Heart left ventricle (tissue), 16 donors: ENCODE data around the gene HTT. TPM values are rescaled to one million over a fixed set of nuclear protein-coding genes. Genes with fewer than 3 reads are reported as not detected.
"Not testable (repeated sequence)": the region's sequence is repeated elsewhere in the genome, so short reads cannot be mapped to it uniquely, and the experiment has no call there.

Experiments used
- ATAC-seq, 4 donors: fragments of 200-7000 bp; cut with Tn5 transposase; one replicate each; pipeline ENCODE4 v1.9.1; 2020 to 2022; ENCODE audit warnings: moderate library complexity in 4 of 4, mild to moderate bottlenecking in 3 of 4, moderate number of reproducible peaks in 1 of 4
- DNase-seq, 5 donors: peaks; one replicate each; pipeline ENCODE4 v3.0.0-alpha.2; 2020
- H3K27ac ChIP-seq, 12 donors: fragments of 200-600 bp; sonication (generic) in 4 of 12; one replicate each; pipeline versions ENCODE4 v1.5.0 to v1.8.0; 2016 to 2022; ENCODE audit warnings: mild to moderate bottlenecking in 2 of 12
- H3K27me3 ChIP-seq, 9 donors: fragments of 200-600 bp; sonication (generic) in 2 of 9; one replicate each; pipeline versions ENCODE4 v1.5.1 to v1.8.0; 2016 to 2022; ENCODE audit warnings: mild to moderate bottlenecking in 3 of 9
- H3K36me3 ChIP-seq, 9 donors: fragments of 200-600 bp; sonication (generic) in 2 of 9; one replicate each; pipeline versions ENCODE4 v1.5.0 to v1.8.0; 2018 to 2022; ENCODE audit warnings: mild to moderate bottlenecking in 2 of 9
- H3K4me1 ChIP-seq, 12 donors: fragments of 200-600 bp; sonication (generic) in 4 of 12; one replicate each; pipeline versions ENCODE4 v1.5.0 to v1.8.0; 2016 to 2022; ENCODE audit warnings: mild to moderate bottlenecking in 3 of 12
- H3K4me3 ChIP-seq, 12 donors: fragments of 200-600 bp; sonication (generic) in 4 of 12; one replicate each; pipeline versions ENCODE4 v1.5.0 to v1.8.0; 2017 to 2022; ENCODE audit warnings: mild to moderate bottlenecking in 9 of 12, moderate library complexity in 4 of 12
- H3K9me3 ChIP-seq, 12 donors: fragments of 200-600 bp; sonication (generic) in 4 of 12; one replicate each; pipeline versions ENCODE4 v1.5.0 to v1.8.0; 2016 to 2022; ENCODE audit warnings: mild to moderate bottlenecking in 1 of 12
- POLR2A ChIP-seq, 2 donors: fragments of 450-650 bp; IDR thresholded peaks; one replicate each; pipeline ENCODE4 v1.6.1; 2017; ENCODE audit warnings: antibody characterized with exemption in 2 of 2, mild to moderate bottlenecking in 2 of 2, moderate library complexity in 2 of 2
- WGBS, 4 donors: extraction: QIAGEN DNeasy Blood & Tissue Kit in 2 of 4; methylation state at CpG; one replicate each; pipeline versions ENCODE4 v1.1.5 to v1.1.7; 2013 to 2018; 5-methylcytosine and 5-hydroxymethylcytosine counted together
- intact Hi-C, 10 donors: fragments of 100-400 bp; cut with DNase I; formaldehyde crosslinking; loops; one replicate each; pipeline versions ENCODE4 v1.11.1 to v1.14.2; 2022
- polyA plus RNA-seq, 2 donors: library from polyadenylated mRNA; stranded (reverse); fragments of 200-250 nt; gene quantifications; one replicate each; pipeline ENCODE4 v1.2.3, GENCODE V29; 2013
- total RNA-seq, 9 donors: library from RNA; depleted of rRNA in 2 of 9; stranded (reverse); fragments of >200 nt in 2 of 9; fragmentation: NEBNext Ultra II Directional in 3 of 9; extraction: Animal tissue kit (Norgen Biotek cat#: 25700) in 3 of 9; gene quantifications; one replicate each; pipeline versions ENCODE4 v1.1.0 to v1.2.4, GENCODE V29; 2016 to 2023
- TF ChIP-seq, protein P1 (sequence below), 12 donors: fragments of 200-600 bp; sonication (generic) in 4 of 12; IDR thresholded peaks; one replicate each; pipeline versions ENCODE4 v1.5.0 to v1.8.0; 2018 to 2022; ENCODE audit warnings: antibody characterized with exemption in 12 of 12, mild to moderate bottlenecking in 5 of 12
- donor health status: ischemic (EF 13 %, LVEDD 7.1; RV severe dilation, severe dysfunction).
- donor health status: healthy with polysubstance abuse.
- donor health status: DM: no; HTN: yes; CAD: no.
- donor health status: DM: no; HTN: no; CAD: no.
- donor health status: ischemic (EF 25% LVEDD 6.9; RV normal size, moderate dysfunction).
- donor health status: ischemic (EF 25% LVEDD 5.7; RV mildly dilated, moderate dysfunction).
- donor health status: healthy.
- donor health status: DM: yes; HTN: yes; CAD: no.
- donor health status: ischemic (EF 35%, LVEDD 5.7; RV mildly dilated, moderate dysfunction).
- donor health status: nonischemic (EF 11% LVEDD 7.7; RV severe dilation, severe dysfunction).
- donor health status: DM: yes; HTN: yes; CAD: no.
- donor health status: PGD.
- donor health status: ischemic (EF 29% LVEDD 5.4; RV normal size, mild dysfunction).
- donor health status: nonischemic (EF 23%, LVEDD 6.1; RV moderate dilation, normal function).

Gene HTT
- total and polyA plus RNA-seq, 11 donors, result 13.9 to 122 (median 25.1) TPM

DNA sequence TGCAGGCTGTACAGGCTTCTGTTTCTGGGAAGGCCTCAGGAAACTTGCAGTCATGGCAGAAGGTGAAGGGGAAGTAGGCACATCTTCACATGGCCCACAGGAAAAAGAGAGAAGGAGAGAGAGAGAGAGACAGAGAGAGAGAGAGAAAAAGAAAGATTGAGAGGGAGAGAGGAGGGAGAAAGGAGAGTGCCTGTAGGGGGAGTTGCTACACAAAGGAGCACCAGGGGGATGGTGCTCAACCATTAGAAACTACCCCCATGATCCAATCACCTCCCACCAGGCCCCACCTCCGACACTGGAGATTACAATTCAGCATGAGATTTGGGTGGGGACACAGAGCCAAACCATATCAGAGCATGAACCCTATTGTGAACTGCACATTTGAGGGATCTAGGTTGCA lies 76.8 kb downstream of the HTT start:
- intact Hi-C loops, H3K27ac ChIP-seq, ATAC-seq, H3K4me3 ChIP-seq, H3K4me1 ChIP-seq, H3K27me3 ChIP-seq, H3K9me3 ChIP-seq, DNase-seq: not testable (repeated sequence)
- peaks cover 5 to 100% (median 94%) of the 10 kb centered on the region in 9 donors for H3K36me3 ChIP-seq
- TF ChIP-seq, protein P1, sequence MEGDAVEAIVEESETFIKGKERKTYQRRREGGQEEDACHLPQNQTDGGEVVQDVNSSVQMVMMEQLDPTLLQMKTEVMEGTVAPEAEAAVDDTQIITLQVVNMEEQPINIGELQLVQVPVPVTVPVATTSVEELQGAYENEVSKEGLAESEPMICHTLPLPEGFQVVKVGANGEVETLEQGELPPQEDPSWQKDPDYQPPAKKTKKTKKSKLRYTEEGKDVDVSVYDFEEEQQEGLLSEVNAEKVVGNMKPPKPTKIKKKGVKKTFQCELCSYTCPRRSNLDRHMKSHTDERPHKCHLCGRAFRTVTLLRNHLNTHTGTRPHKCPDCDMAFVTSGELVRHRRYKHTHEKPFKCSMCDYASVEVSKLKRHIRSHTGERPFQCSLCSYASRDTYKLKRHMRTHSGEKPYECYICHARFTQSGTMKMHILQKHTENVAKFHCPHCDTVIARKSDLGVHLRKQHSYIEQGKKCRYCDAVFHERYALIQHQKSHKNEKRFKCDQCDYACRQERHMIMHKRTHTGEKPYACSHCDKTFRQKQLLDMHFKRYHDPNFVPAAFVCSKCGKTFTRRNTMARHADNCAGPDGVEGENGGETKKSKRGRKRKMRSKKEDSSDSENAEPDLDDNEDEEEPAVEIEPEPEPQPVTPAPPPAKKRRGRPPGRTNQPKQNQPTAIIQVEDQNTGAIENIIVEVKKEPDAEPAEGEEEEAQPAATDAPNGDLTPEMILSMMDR (IDR thresholded peaks at IDR 0.05), result peak in 1 of 12 donors; percentile 7
- WGBS, 4 donors, result 63 to 77% (median 72%) methylated on average over 1 of the region's 1 CpG

- no peak for TF ChIP-seq POLR2A (IDR thresholded peaks at IDR 0.05)
- TF ChIP-seq, protein P1 (IDR thresholded peaks at IDR 0.05), result no peak
- intact Hi-C loops, result no loop called here
- WGBS, 4 donors, result 82 to 94% (median 89%) methylated on average over 4 of the region's 4 CpGs
- Histone ChIP-seq H3K4me1 (no peaks in the 10 kb centered on the region), H3K27ac (no peak overlapping the region), H3K9me3 (peaks cover 0 to 15% (median 7%) of the 10 kb centered on the region in 12 donors), H3K4me3 (no peak overlapping the region), H3K27me3 (no peaks in the 10 kb centered on the region), H3K36me3 (peaks cover 0 to 98% (median 90%) of the 10 kb centered on the region in 9 donors)
- no peak for DNase-seq
- ATAC-seq, result no peak
Measured at GRCh38 chr4:3157366-3157765, 82.9 kb downstream of the HTT start.

DNA sequence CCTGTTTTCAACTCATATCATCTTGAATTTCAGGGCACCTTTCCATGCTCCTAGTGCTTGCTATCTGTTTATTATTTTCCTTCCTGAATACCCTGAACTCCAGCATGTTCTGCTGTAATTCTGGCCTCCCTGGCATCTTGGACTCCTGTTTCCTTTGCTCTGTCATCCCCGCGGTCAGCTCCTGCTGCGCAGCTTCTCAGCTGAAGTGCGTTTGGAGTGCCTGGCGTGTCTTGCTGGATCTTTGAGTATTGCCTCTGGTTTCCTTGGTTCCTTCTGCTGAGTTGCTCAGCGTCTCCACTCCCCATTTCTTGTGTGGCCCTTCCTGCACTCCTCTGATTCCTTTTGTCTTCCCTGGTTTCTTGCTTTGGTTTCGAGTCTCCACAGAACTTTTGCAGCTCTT lies 84.4 kb downstream of the HTT start:
- DNase-seq (no peak), ATAC-seq (no peak)
- Histone ChIP-seq H3K27me3 (no peaks in the 10 kb centered on the region), H3K4me1 (no peaks in the 10 kb centered on the region), H3K9me3 (peaks cover 0 to 30% (median 14%) of the 10 kb centered on the region in 12 donors), H3K27ac (no peak overlapping the region), H3K4me3 (no peak overlapping the region), H3K36me3 (peaks cover 0 to 90% (median 80%) of the 10 kb centered on the region in 9 donors)
- no peak for TF ChIP-seq POLR2A (IDR thresholded peaks at IDR 0.05)
- TF ChIP-seq, protein P1 (IDR thresholded peaks at IDR 0.05), result no peak
- intact Hi-C loops, result no loop called here
- 91 to 93% (median 92%) methylated on average over 7 of the region's 7 CpGs for WGBS, 4 donors

DNA sequence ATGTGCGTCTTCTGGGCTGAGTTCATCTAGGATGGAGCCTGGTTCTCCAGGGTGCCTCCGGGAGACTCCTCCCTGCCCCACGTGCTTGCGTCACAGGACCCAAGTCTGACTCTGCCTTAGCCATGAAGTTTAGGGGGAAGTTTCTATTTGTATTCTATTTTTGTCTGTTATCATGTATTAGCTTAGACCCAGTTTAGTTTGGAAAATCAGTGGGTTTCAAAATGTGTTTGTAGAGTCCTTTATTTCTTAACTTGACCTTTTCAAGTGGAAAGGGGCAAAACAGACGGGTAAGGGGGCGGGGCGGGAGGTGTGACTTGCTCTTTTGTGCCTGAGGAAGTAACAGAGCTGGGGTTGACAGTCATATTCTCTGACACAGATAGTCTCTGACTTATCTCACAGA lies 86.0 kb downstream of the HTT start:
- Histone ChIP-seq H3K27ac (no peak overlapping the region), H3K9me3 (peaks cover 0 to 38% (median 14%) of the 10 kb centered on the region in 12 donors), H3K27me3 (no peaks in the 10 kb centered on the region), H3K36me3 (peaks cover 0 to 78% (median 64%) of the 10 kb centered on the region in 9 donors), H3K4me1 (no peaks in the 10 kb centered on the region), H3K4me3 (no peak overlapping the region)
- no peak for TF ChIP-seq POLR2A (IDR thresholded peaks at IDR 0.05)
- TF ChIP-seq, protein P1 (IDR thresholded peaks at IDR 0.05), result no peak
- 85 to 91% (median 89%) methylated on average over 7 of the region's 7 CpGs for WGBS, 4 donors
- DNase-seq (no peak), ATAC-seq (no peak)
- intact Hi-C loops, result no loop called here

- peaks cover 0 to 78% (median 62%) of the 10 kb centered on the region in 9 donors for H3K36me3 ChIP-seq
- intact Hi-C loops, result not testable (repeated sequence)
Measured at GRCh38 chr4:3161044-3161443, 86.6 kb downstream of the HTT start.

DNA sequence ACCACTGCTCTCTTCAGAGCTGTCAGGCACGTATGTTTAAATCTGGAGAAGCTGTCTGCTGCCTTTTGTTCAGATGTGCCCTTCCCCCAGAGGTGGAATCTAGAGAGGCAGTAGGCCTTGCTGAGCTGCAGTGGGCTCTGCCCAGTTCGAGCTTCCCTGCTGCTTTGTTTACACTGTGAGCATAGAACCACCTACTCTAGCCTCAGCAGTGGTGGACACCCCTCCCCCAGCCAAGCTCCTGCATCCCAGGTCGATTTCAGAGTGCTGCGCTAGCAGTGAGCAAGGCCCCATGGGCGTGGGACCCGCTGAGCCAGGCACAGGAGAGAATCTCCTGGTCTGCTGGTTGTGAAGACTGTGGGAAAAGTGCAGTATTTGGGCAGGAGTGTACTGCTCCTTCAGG lies 92.0 kb downstream of the HTT start:
- 70 to 75% (median 73%) methylated on average over 6 of the region's 6 CpGs; no CpG with 5 or more reads in 1 of the 4 donors for WGBS, 4 donors
- Histone ChIP-seq H3K9me3 (peaks cover 0 to 32% (median 13%) of the 10 kb centered on the region in 12 donors), H3K36me3 (peaks cover 0 to 60% (median 34%) of the 10 kb centered on the region in 9 donors)
- H3K4me3 ChIP-seq, intact Hi-C loops, H3K27ac ChIP-seq, H3K27me3 ChIP-seq, DNase-seq, ATAC-seq, H3K4me1 ChIP-seq: not testable (repeated sequence)

More at GRCh38 chr4:3161044-3161443, 86.6 kb downstream of the HTT start:
- H3K9me3 ChIP-seq, result peaks cover 0 to 38% (median 14%) of the 10 kb centered on the region in 12 donors
- 93 to 98% (median 96%) methylated on average over 4 of the region's 4 CpGs for WGBS, 4 donors
- not testable (repeated sequence) for H3K4me3 ChIP-seq, H3K27me3 ChIP-seq, H3K27ac ChIP-seq, H3K4me1 ChIP-seq, ATAC-seq, DNase-seq
